Muscle layer of duodenum (tissue), 2 donors: Measurements from ENCODE around the gene POLN.
"Not testable (repeated sequence)": the region's sequence is repeated elsewhere in the genome, so short reads cannot be mapped to it uniquely, and the experiment has no call there.

Experiments
- H3K27ac ChIP-seq: one replicate; pipeline ENCODE4 v1.7.0; 2013; ENCODE audit warnings: mild to moderate bottlenecking, low read length
- H3K27me3 ChIP-seq: one replicate; pipeline ENCODE4 v1.7.0; 2013; ENCODE audit warnings: low read depth, mild to moderate bottlenecking, control low read depth, low read length
- H3K36me3 ChIP-seq, 2 donors: one replicate each; pipeline ENCODE4 v1.7.0; 2013; ENCODE audit warnings: low read length in 2 of 2, control low read depth in 1 of 2, mild to moderate bottlenecking in 1 of 2; ENCODE audit not compliant: insufficient read depth in 2 of 2, control insufficient read depth in 1 of 2
- H3K4me1 ChIP-seq, 2 donors: one replicate each; pipeline ENCODE4 v1.7.0; 2013; ENCODE audit warnings: low read length in 2 of 2, mild to moderate bottlenecking in 2 of 2, control low read depth in 1 of 2, moderate library complexity in 1 of 2; ENCODE audit not compliant: insufficient read depth in 2 of 2, control insufficient read depth in 1 of 2
- H3K4me3 ChIP-seq, 2 donors: one replicate each; pipeline ENCODE4 v1.7.0; 2013; ENCODE audit warnings: low read length in 2 of 2, low read depth in 1 of 2, mild to moderate bottlenecking in 1 of 2
- H3K9me3 ChIP-seq, 2 donors: one replicate each; pipeline ENCODE4 v1.7.0; 2013; ENCODE audit warnings: low read length in 2 of 2, control low read depth in 1 of 2, mild to moderate bottlenecking in 1 of 2; ENCODE audit not compliant: control insufficient read depth in 1 of 2
- donor health status: healthy.

POLN gene

GRCh38 chr4:2284161-2284933 lies 42.4 kb upstream of the POLN start:
- Histone ChIP-seq H3K4me1 (no peaks in the 10 kb centered on the region), H3K27me3 (no peaks in the 10 kb centered on the region), H3K27ac (no peak overlapping the region), H3K4me3 (no peak overlapping the region), H3K9me3 (no peaks in the 10 kb centered on the region), H3K36me3 (no peaks in the 10 kb centered on the region)

- H3K4me3 ChIP-seq = no peak overlapping the region
- no peaks in the 10 kb centered on the region for H3K9me3 ChIP-seq
- no peaks in the 10 kb centered on the region for H3K36me3 ChIP-seq
- H3K27ac ChIP-seq = no peak overlapping the region
- no peaks in the 10 kb centered on the region for H3K4me1 ChIP-seq
- H3K27me3 ChIP-seq = no peaks in the 10 kb centered on the region
These were observed 41.3 kb upstream of the POLN start for GRCh38 chr4:2283199-2283711.

DNA sequence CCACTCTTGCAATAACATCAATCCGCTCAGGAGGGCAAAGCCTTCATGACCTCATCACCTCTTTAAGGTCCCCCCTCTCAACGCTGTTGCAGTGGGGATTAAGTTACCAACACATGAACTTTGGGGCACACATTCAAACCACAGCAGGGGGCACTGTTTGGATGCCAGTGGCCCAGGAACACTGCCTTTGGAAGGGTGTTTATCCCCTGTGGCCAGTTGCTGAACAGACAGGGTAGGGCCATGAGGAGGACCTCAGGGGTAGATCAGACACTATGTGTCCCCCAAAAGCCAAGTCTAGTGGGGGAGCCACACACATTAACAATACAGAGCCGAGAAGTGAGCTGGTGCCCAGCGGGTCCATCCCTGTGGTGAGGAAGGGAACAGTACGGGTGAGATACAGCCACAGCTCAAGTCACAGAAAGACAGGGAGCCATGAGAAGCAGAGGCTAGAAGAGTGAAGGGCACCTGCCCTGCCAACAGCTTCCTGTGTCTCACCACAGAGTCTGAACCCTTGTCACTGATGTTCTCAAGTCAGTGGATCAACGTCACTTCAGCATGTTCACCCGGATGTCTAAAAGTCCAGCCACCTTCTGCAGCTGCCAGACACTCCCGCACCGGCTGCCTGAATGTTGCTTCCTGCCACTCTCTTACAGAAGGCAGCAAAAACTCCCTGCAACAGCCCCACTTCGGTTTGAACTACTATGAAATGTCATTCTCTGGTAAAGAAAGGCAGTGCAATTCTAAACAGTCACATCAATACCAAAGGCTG lies 39.8 kb upstream of the POLN start:
- Histone ChIP-seq H3K4me1 (no peaks in the 10 kb centered on the region), H3K27ac (no peak overlapping the region), H3K4me3 (no peak overlapping the region)

GRCh38 chr4:2280531-2281300 lies 38.8 kb upstream of the POLN start:
- no peak overlapping the region for H3K27ac ChIP-seq
- no peaks in the 10 kb centered on the region for H3K27me3 ChIP-seq
- no peak overlapping the region for H3K4me3 ChIP-seq
- H3K9me3 ChIP-seq = no peaks in the 10 kb centered on the region
- no peaks in the 10 kb centered on the region for H3K4me1 ChIP-seq
- no peaks in the 10 kb centered on the region for H3K36me3 ChIP-seq

More for the DNA sequence above, 39.8 kb upstream of the POLN start:
- Histone ChIP-seq H3K9me3 (no peaks in the 10 kb centered on the region), H3K36me3 (no peaks in the 10 kb centered on the region), H3K27me3 (no peaks in the 10 kb centered on the region)

- H3K27ac ChIP-seq = no peak overlapping the region
- no peak overlapping the region for H3K4me3 ChIP-seq
- no peaks in the 10 kb centered on the region for H3K27me3 ChIP-seq
These were observed 36.0 kb upstream of the POLN start for GRCh38 chr4:2277956-2278355.

DNA sequence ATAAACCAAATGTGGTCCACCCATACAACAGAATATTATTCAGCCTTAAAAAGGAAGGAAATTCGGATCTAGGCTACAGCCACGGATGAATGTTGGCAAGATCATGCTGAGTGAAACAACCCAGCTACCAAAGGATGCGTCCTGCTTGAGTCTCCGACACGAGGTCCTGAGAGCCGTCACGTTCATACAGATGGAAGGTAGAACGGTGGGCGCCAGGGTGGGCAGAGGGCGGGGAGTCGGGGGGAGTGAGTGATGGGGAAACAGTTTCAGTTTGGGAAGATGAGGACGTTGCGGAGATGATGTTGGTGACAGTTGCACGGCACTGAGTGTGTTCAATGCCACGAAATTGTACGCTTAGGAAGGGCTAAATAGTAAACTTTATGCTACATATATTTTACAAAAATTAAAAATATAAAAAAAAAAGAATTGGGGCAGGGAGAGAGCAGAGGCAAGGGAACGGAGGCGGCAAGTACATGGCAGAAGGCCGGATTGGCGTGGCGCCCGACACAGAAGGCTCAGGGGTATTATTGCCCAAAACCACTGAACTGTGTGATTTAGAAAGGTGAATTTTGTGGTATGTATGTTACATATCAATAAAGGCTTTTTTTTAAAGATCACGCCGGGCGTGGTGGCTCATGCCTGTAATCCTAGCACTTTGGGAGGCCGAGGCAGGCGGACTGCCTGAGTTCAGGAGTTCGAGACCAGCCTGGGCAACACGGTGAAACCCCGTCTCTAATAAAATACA lies 34.8 kb upstream of the POLN start:
- Histone ChIP-seq H3K27ac (no peak overlapping the region), H3K27me3 (no peaks in the 10 kb centered on the region), H3K9me3 (no peaks in the 10 kb centered on the region), H3K4me3 (no peak overlapping the region), H3K4me1 (no peaks in the 10 kb centered on the region), H3K36me3 (no peaks in the 10 kb centered on the region)

More at GRCh38 chr4:2277956-2278355, 36.0 kb upstream of the POLN start:
- Histone ChIP-seq H3K4me1 (no peaks in the 10 kb centered on the region), H3K36me3 (no peaks in the 10 kb centered on the region), H3K9me3 (no peaks in the 10 kb centered on the region)

GRCh38 chr4:2275546-2276251 lies 33.8 kb upstream of the POLN start:
- H3K36me3 ChIP-seq = peaks cover 0 to 2% of the 10 kb centered on the region in 2 donors
- no peaks in the 10 kb centered on the region for H3K27me3 ChIP-seq
- no peak overlapping the region for H3K27ac ChIP-seq
- H3K4me1 ChIP-seq = no peaks in the 10 kb centered on the region
- H3K9me3 ChIP-seq = no peaks in the 10 kb centered on the region
- H3K4me3 ChIP-seq = no peak overlapping the region

GRCh38 chr4:2275044-2275397 lies 33.1 kb upstream of the POLN start:
- not testable (repeated sequence) for H3K27me3 ChIP-seq, H3K27ac ChIP-seq, H3K9me3 ChIP-seq, H3K4me1 ChIP-seq, H3K36me3 ChIP-seq, H3K4me3 ChIP-seq

DNA sequence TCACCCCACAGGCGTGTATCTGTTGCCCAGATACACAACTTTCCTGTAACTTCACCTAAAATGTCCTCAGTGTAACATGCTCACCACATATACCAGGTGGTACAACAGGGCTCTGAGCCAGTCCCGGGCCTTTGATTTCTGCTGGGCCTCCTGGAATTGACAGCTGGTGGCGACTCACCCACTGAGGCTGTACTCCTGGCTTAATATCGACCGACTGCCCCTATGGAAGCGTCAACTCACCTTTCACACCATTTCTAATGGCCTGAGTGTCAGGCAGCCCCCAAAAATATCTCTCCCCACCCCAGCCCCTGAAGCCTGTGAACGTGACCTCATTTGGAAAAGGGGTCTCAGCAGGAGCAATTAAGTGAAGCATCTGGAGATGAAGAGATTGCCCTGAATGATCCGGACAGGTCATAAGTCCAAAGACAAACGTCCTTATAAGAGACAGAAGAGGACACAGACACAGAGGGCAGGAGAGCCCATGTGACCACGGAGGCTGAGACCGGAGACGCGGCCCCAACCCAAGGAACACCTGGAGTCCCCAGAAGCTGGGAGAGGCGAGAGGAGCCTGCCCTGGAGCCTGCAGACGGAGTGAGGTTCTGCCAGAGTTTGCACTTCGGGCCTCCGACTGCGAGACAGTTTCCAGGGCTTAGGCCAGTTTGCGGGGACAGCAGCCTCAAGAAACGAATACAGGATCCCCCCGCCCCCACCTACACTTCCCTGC lies 32.6 kb upstream of the POLN start:
- Histone ChIP-seq H3K4me1 (no peaks in the 10 kb centered on the region), H3K27me3 (no peaks in the 10 kb centered on the region), H3K9me3 (no peaks in the 10 kb centered on the region), H3K4me3 (no peak overlapping the region), H3K27ac (no peak overlapping the region), H3K36me3 (peaks cover 0 to 5% of the 10 kb centered on the region in 2 donors)
